Retinal pigment epithelial cell (primary cell): ENCODE measurements around the gene KDM3A.

Experiments used
- DNase-seq: peaks from one replicate; pipeline ENCODE4 v3.0.0-alpha.2; 2010; ENCODE audit warnings: low read depth
- H3K4me3 ChIP-seq: 2 replicates; pipeline ENCODE4 v1.5.1; 2011; ENCODE audit warnings: mild to moderate bottlenecking, low read length, control low read depth, moderate library complexity
- CTCF ChIP-seq: conservative IDR thresholded peaks from 2 replicates; pipeline ENCODE4 v1.5.1; 2011; ENCODE audit warnings: low read depth, low read length, control low read depth, inconsistent platforms

Gene KDM3A

GRCh38 chr2:86414996-86415395, 26.2 kb upstream of the KDM3A start:
- no peak for DNase-seq
- H3K4me3 ChIP-seq = no peak overlapping the region
- no peak for TF ChIP-seq CTCF

- no peak for DNase-seq
- TF ChIP-seq CTCF = no peak
- H3K4me3 ChIP-seq = no peak overlapping the region
These were observed 25.0 kb upstream of the KDM3A start for GRCh38 chr2:86416146-86416545.

GRCh38 chr2:86417961-86418360, 23.2 kb upstream of the KDM3A start:
- no peak for DNase-seq
- TF ChIP-seq CTCF = no peak
- H3K4me3 ChIP-seq = no peak overlapping the region

GRCh38 chr2:86420913-86421312, 20.3 kb upstream of the KDM3A start:
- H3K4me3 ChIP-seq = no peak overlapping the region
- no peak for TF ChIP-seq CTCF
- no peak for DNase-seq

GRCh38 chr2:86426271-86426670, 14.9 kb upstream of the KDM3A start:
- no peak for DNase-seq
- no peak for TF ChIP-seq CTCF
- H3K4me3 ChIP-seq = no peak overlapping the region

GRCh38 chr2:86429335-86429734, 11.8 kb upstream of the KDM3A start:
- no peak overlapping the region for H3K4me3 ChIP-seq
- no peak for DNase-seq
- no peak for TF ChIP-seq CTCF

GRCh38 chr2:86430368-86430767, 10.8 kb upstream of the KDM3A start:
- TF ChIP-seq CTCF = no peak
- DNase-seq = no peak
- H3K4me3 ChIP-seq = no peak overlapping the region
